Liver (tissue), 9 donors: ENCODE results near the gene PPP4R4. TPM values are rescaled to one million over a fixed set of nuclear protein-coding genes. Genes with fewer than 3 reads are reported as not detected.

ENCODE experiments used
- DNase-seq: peaks from one replicate; pipeline ENCODE4 v3.0.0-alpha.2; 2017; ENCODE audit warnings: low spot score
- H3K27ac ChIP-seq, 2 donors: one replicate each; pipeline ENCODE4 v1.7.0; 2013; ENCODE audit warnings: inconsistent platforms in 2 of 2, low read length in 2 of 2, control low read depth in 1 of 2, low read depth in 1 of 2, mild to moderate bottlenecking in 1 of 2
- H3K27me3 ChIP-seq, 4 donors: one replicate each; pipeline versions ENCODE4 v1.6.1 to v1.7.0; 2013; ENCODE audit warnings: low read length in 3 of 4, inconsistent platforms in 1 of 4, mild to moderate bottlenecking in 1 of 4, moderate library complexity in 1 of 4; ENCODE audit not compliant: control insufficient read depth in 4 of 4, insufficient read depth in 4 of 4
- H3K36me3 ChIP-seq, 4 donors: one replicate each; pipeline versions ENCODE4 v1.6.1 to v1.7.0; 2013; ENCODE audit warnings: low read length in 3 of 4, mild to moderate bottlenecking in 3 of 4, low read depth in 1 of 4, moderate library complexity in 1 of 4; ENCODE audit not compliant: control insufficient read depth in 4 of 4, insufficient read depth in 3 of 4
- H3K4me1 ChIP-seq, 4 donors: one replicate each; pipeline versions ENCODE4 v1.6.1 to v1.7.0; 2013; ENCODE audit warnings: low read length in 3 of 4, mild to moderate bottlenecking in 3 of 4, moderate library complexity in 1 of 4; ENCODE audit not compliant: control insufficient read depth in 4 of 4, insufficient read depth in 4 of 4
- H3K4me3 ChIP-seq, 3 donors: one replicate each; pipeline versions ENCODE4 v1.6.1 to v1.7.0; 2013; ENCODE audit warnings: low read length in 3 of 3, control low read depth in 1 of 3, low read depth in 1 of 3, mild to moderate bottlenecking in 1 of 3
- H3K9ac ChIP-seq, 2 donors: one replicate each; pipeline ENCODE4 v1.7.0; 2013; ENCODE audit warnings: low read length in 2 of 2, mild to moderate bottlenecking in 2 of 2, moderate library complexity in 2 of 2, control low read depth in 1 of 2, low read depth in 1 of 2
- H3K9me3 ChIP-seq, 4 donors: one replicate each; pipeline versions ENCODE4 v1.6.1 to v1.7.0; 2013; ENCODE audit warnings: low read length in 3 of 4; ENCODE audit not compliant: control insufficient read depth in 4 of 4
- ATF3 ChIP-seq: IDR thresholded peaks from 2 replicates; pipeline ENCODE4 v1.6.1; 2016; ENCODE audit warnings: antibody characterized with exemption
- CTCF ChIP-seq: fragments of 150-350 bp; IDR thresholded peaks from 2 replicates; pipeline ENCODE4 v1.5.1; 2017; ENCODE audit warnings: improper control_type of control experiment, low read depth, low read length; ENCODE audit not compliant: missing input control
- EGR1 ChIP-seq, 2 donors: IDR thresholded peaks; 2 replicates each; pipeline ENCODE4 v1.6.1; 2016 to 2018; ENCODE audit warnings: antibody characterized with exemption in 2 of 2, low read depth in 2 of 2
- FOXA2 ChIP-seq: IDR thresholded peaks from 2 replicates; pipeline ENCODE4 v1.6.1; 2016; ENCODE audit warnings: antibody characterized with exemption
- GABPA ChIP-seq, 2 donors: IDR thresholded peaks in 1 of 2; conservative IDR thresholded peaks in 1 of 2; 2 replicates each; pipeline ENCODE4 v1.6.1; 2016; ENCODE audit warnings: antibody characterized with exemption in 2 of 2, mild to moderate bottlenecking in 1 of 2, moderate library complexity in 1 of 2
- HNF4A ChIP-seq, 2 donors: conservative IDR thresholded peaks; 2 replicates each; pipeline ENCODE4 v1.6.1; 2016; ENCODE audit warnings: antibody characterized with exemption in 2 of 2, mild to moderate bottlenecking in 2 of 2
- HNF4G ChIP-seq: IDR thresholded peaks from 2 replicates; pipeline ENCODE4 v1.6.1; 2016; ENCODE audit warnings: antibody characterized with exemption
- JUND ChIP-seq, 2 donors: IDR thresholded peaks; 2 replicates each; pipeline ENCODE4 v1.6.1; 2016; ENCODE audit warnings: antibody characterized with exemption in 2 of 2
- MAX ChIP-seq: IDR thresholded peaks from 2 replicates; pipeline ENCODE4 v1.6.1; 2016; ENCODE audit warnings: antibody characterized with exemption
- NR2F2 ChIP-seq: IDR thresholded peaks from 2 replicates; pipeline ENCODE4 v1.6.1; 2016; ENCODE audit warnings: antibody characterized with exemption
- RAD21 ChIP-seq, 2 donors: IDR thresholded peaks; 2 replicates each; pipeline ENCODE4 v1.6.1; 2016; ENCODE audit warnings: antibody characterized with exemption in 2 of 2, mild to moderate bottlenecking in 2 of 2
- REST ChIP-seq: IDR thresholded peaks from 2 replicates; pipeline ENCODE4 v1.6.1; 2016; ENCODE audit warnings: antibody characterized with exemption, mild to moderate bottlenecking
- RXRA ChIP-seq, 2 donors: IDR thresholded peaks; 2 replicates each; pipeline ENCODE4 v1.6.1; 2017 to 2018; ENCODE audit warnings: antibody characterized with exemption in 2 of 2, mild to moderate bottlenecking in 1 of 2
- SP1 ChIP-seq: IDR thresholded peaks from 2 replicates; pipeline ENCODE4 v1.6.1; 2018; ENCODE audit warnings: antibody characterized with exemption, mild to moderate bottlenecking
- WGBS: extraction: QIAGEN DNeasy Blood & Tissue Kit; methylation state at CpG from one replicate; pipeline ENCODE4 v1.1.7; 2013; 5-methylcytosine and 5-hydroxymethylcytosine counted together
- polyA plus RNA-seq, 2 donors: library from polyadenylated mRNA; stranded (reverse) in 1 of 2; unstranded in 1 of 2; fragments of 200-250 nt in 1 of 2; fragments of >200 nt in 1 of 2; fragmentation: Nextera tagmentation in 1 of 2; extraction: Ambion mirVana in 1 of 2; gene quantifications; one replicate each; pipeline versions ENCODE4 v1.2.1 to v1.2.3, GENCODE V29; 2013 to 2015
- total RNA-seq, 2 donors: library from RNA; depleted of rRNA; stranded (reverse); fragments of >200 nt; gene quantifications; one replicate each; pipeline ENCODE4 v1.2.3, GENCODE V29; 2014
- donor health status: healthy.
- donor health status: healthy.
- donor health status: healthy.
- donor health status: healthy.
- donor health status: healthy.

The PPP4R4 gene
- total and polyA plus RNA-seq, 4 donors = 0.52 to 2.4 (median 0.99) TPM

GRCh38 chr14:94292872-94293577 lies 118.9 kb downstream of the PPP4R4 start, which contains the start of gene SERPINA10 (continued):
- peak; percentile 94 for TF ChIP-seq REST
- TF ChIP-seq SP1 = peak; percentile 97
- peak; percentile 50 for TF ChIP-seq RAD21 (IDR thresholded peaks at IDR 0.05)

DNA sequence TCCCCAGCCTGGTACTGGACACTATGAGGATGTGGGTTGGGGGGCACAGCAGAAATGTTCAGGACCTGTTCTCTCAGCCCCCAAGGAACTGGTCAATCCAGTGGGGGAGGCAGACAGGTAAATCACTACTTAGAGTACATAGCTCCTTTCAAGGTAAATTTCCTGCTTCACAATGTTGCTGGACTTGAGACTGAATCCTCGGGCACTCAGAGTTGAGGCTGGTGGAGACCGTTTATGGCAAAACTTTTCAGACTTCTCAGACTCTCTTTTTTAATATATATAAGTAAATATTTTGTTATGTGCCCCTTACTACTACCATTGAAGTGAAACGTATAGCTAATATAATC lies 119.4 kb downstream of the PPP4R4 start:
- peak overlapping the region in 1 of 2 donors; percentile 80 for H3K9ac ChIP-seq
- peaks cover 2 to 59% (median 23%) of the 10 kb centered on the region in 4 donors for H3K4me1 ChIP-seq
- peak overlapping the region; percentile 93 to 96 for H3K27ac ChIP-seq
- H3K36me3 ChIP-seq = peaks cover 0 to 12% (median 2%) of the 10 kb centered on the region in 4 donors
- no peaks in the 10 kb centered on the region for H3K27me3 ChIP-seq
- WGBS = 44% methylated on average over 3 of the region's 3 CpGs
- TF ChIP-seq RAD21 (IDR thresholded peaks at IDR 0.05) (no peak), CTCF (no peak), EGR1 (IDR thresholded peaks at IDR 0.05; ENCODE audit: low read depth in 2 of 2) (no peak), GABPA (IDR thresholded peaks at IDR 0.05 in 1 of 2, conservative IDR thresholded peaks at IDR 0.05 in 1 of 2) (no peak), RXRA (IDR thresholded peaks at IDR 0.05) (no peak), JUND (IDR thresholded peaks at IDR 0.05) (no peak), REST (no peak), NR2F2 (no peak), FOXA2 (no peak), HNF4G (no peak), MAX (no peak), HNF4A (conservative IDR thresholded peaks at IDR 0.05) (no peak), ATF3 (no peak)
- no peaks in the 10 kb centered on the region for H3K9me3 ChIP-seq
- DNase-seq = no peak
- H3K4me3 ChIP-seq = peak overlapping the region; percentile 20 to 41 (median 22)
